SU-DHL-6 (cell line): ENCODE results near the gene LRBA.

Experiments
- CTCF ChIP-seq: fragments of 200-600 bp; sonication (generic); IDR thresholded peaks from one replicate; pipeline ENCODE4 v1.5.1; 2017; ENCODE audit warnings: antibody characterized with exemption, mild to moderate bottlenecking, low read length, moderate library complexity; ENCODE audit not compliant: insufficient read depth, poor library complexity, severe bottlenecking
- EZH2phosphoT487 ChIP-seq: fragments of 200-600 bp; sonication (generic), shearing (Covaris generic); conservative IDR thresholded peaks from 2 replicates; pipeline ENCODE4 v1.6.1; 2018; ENCODE audit warnings: mild to moderate bottlenecking, antibody characterized with exemption, low read length, moderate library complexity, mixed read lengths

GRCh38 chr4:150805183-150806025 lies 209.7 kb downstream of the LRBA start:
- TF ChIP-seq CTCF (no peak), EZH2phosphoT487 (no peak)
